ENCODE results near the gene TPH1.
A peak's percentile ranks its signal among the peaks of the same experiment; 100 is the strongest.

TPH1 gene

GRCh38 chr11:18012906-18013781, 32.9 kb downstream of the TPH1 start, which contains the start of gene SERGEF:
Gene SERGEF, minus strand, starts transcription at chr11:18013047. Its CDS starts 37 bp downstream, at chr11:18013010.
- TF ChIP-seq, protein P1, sequence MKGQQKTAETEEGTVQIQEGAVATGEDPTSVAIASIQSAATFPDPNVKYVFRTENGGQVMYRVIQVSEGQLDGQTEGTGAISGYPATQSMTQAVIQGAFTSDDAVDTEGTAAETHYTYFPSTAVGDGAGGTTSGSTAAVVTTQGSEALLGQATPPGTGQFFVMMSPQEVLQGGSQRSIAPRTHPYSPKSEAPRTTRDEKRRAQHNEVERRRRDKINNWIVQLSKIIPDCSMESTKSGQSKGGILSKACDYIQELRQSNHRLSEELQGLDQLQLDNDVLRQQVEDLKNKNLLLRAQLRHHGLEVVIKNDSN (IDR thresholded peaks at IDR 0.05), result peak; percentile 12; the same call in 1 of the 2 replicates
- no peak for TF ChIP-seq TEAD4 (IDR thresholded peaks at IDR 0.05)
- TF ChIP-seq NFIC (IDR thresholded peaks at IDR 0.05), result 0 out of 2 replicates have a peak, but pooled peaks have one; percentile 31
- TF ChIP-seq TCF12 (IDR thresholded peaks at IDR 0.05; ENCODE audit: low read depth), result no peak; the same call in 1 of the 2 replicates
- TF ChIP-seq REST (IDR thresholded peaks at IDR 0.05; ENCODE audit: low read depth), result no peak
- no peak for TF ChIP-seq CREB1 (IDR thresholded peaks at IDR 0.05; ENCODE audit: low read depth)
- TF ChIP-seq FOXM1 (IDR thresholded peaks at IDR 0.05; ENCODE audit: borderline replicate concordance, low read depth), result no peak
- TF ChIP-seq EP300 (IDR thresholded peaks at IDR 0.05; ENCODE audit: borderline replicate concordance), result no peak
- TF ChIP-seq TAF1 (IDR thresholded peaks at IDR 0.05; ENCODE audit: low read depth), result 0 out of 2 replicates have a peak, but pooled peaks have one; percentile 10
- no peak for TF ChIP-seq CEBPB (IDR thresholded peaks at IDR 0.05)
- peak; percentile 93 for TF ChIP-seq MAX (IDR thresholded peaks at IDR 0.05)
- TF ChIP-seq ZBTB7A (IDR thresholded peaks at IDR 0.05; ENCODE audit: low read depth), result peak; percentile 18; the same call in 1 of the 2 replicates
- peak; percentile 67 for TF ChIP-seq EGR1 (IDR thresholded peaks at IDR 0.05)
- no peak for TF ChIP-seq YY1 (IDR thresholded peaks at IDR 0.05; ENCODE audit: low read depth)
- TF ChIP-seq RAD21 (IDR thresholded peaks at IDR 0.05; ENCODE audit: low read depth), result no peak

DNA sequence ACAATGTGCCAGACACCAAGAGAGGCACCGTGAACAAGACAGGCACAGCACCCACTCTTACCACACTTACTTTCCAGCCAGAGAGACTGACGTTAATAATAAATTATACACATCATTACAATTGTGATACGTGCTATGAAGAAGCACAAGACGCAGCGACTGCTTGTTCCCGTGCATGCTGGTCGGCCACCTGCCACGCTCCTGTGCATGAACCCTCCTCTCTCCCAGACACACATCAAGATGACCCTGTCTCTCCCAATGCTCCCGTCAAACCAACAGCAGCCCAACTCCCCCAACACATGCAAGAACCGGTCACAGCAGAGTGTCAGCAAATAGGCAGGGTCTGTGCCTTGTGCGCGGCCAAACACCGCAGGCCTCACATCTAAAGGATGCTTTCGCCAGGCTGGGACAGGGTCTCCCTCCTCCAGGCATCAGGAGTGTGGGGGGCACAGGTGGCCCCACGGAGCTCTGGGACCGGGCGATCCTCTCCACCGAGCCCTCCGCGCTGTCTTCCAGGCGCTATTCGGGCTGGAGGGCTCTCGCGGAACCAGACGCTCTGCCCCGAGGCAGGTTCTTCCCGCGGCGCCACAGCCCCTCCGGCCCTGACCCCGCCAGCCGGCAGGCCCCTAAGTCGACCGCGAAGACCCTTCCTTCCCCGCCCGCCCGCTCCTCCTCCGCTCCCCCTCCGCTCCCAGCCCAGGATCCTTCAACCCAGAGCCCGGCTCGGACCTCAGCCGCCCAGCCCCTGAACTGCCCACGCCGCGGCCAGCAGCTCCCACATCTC, 33.8 kb downstream of the TPH1 start:
- TF ChIP-seq EP300 (IDR thresholded peaks at IDR 0.05; ENCODE audit: borderline replicate concordance) (no peak), TAF1 (IDR thresholded peaks at IDR 0.05; ENCODE audit: low read depth) (peak; percentile 46; the same call in 1 of the 2 replicates), CREB1 (IDR thresholded peaks at IDR 0.05; ENCODE audit: low read depth) (no peak), ZBTB7A (IDR thresholded peaks at IDR 0.05; ENCODE audit: low read depth) (peak; percentile 43), FOXM1 (IDR thresholded peaks at IDR 0.05; ENCODE audit: borderline replicate concordance, low read depth) (no peak), MAX (IDR thresholded peaks at IDR 0.05) (no peak), TCF12 (IDR thresholded peaks at IDR 0.05; ENCODE audit: low read depth) (no peak; the same call in 1 of the 2 replicates)

DNA sequence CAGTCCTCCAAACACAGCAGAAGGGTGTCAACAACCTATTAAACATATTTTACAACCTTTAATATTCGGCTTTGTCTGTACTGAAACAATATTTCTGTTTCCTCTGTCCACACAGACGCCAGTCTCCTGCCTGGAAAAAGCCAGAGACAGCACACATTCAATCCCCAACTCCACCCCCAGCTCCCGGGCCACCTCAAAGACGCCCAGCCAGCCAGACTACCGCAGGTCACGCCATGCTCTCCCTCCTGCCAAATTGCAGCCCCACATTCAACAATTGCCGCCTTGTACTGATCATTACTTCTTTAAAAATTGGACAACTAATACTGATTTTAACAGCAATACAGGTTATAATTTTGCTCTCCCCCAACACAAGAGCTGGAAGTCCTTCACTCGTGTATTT, 34.4 kb downstream of the TPH1 start:
- TF ChIP-seq TAF1 (IDR thresholded peaks at IDR 0.05; ENCODE audit: low read depth) (no peak), NFIC (IDR thresholded peaks at IDR 0.05) (no peak), TEAD4 (IDR thresholded peaks at IDR 0.05) (no peak), TCF12 (IDR thresholded peaks at IDR 0.05; ENCODE audit: low read depth) (no peak), CREB1 (IDR thresholded peaks at IDR 0.05; ENCODE audit: low read depth) (no peak)

DNA sequence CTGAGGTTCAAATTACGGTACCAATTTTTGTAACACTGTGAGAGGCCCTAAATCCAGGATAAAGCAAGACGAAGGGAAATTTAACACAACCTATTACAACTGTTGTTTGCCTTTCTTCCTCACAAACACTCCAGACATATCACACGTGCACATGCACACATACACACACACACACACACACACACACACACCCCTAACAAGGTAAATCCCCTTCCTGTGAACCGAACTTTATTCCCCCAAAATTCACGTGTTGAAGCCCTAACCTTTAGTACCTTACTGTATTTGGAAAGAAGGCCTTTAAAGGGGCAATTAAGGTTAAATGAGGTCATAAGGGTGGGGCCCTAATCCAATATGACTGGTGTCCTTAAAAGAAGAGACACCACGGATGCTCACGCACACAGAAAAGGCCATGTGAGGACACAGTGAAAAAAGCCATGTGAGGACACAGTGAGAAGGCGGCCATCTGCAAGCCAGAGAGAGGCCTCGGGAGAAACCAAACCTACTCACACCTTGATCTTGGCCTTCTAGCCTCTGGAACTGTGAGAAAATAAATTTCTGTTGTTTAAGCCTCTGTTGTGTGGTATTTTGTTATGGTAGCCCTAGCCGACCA, 35.0 kb downstream of the TPH1 start:
- TF ChIP-seq REST (IDR thresholded peaks at IDR 0.05; ENCODE audit: low read depth), result no peak
- TF ChIP-seq CEBPB (IDR thresholded peaks at IDR 0.05), result no peak
- TF ChIP-seq TCF12 (IDR thresholded peaks at IDR 0.05; ENCODE audit: low read depth), result no peak
- TF ChIP-seq, protein P1 (IDR thresholded peaks at IDR 0.05), result no peak

GRCh38 chr11:18010121-18010670, 35.9 kb downstream of the TPH1 start:
- TF ChIP-seq TEAD4 (IDR thresholded peaks at IDR 0.05) (no peak), NFIC (IDR thresholded peaks at IDR 0.05) (no peak), RAD21 (IDR thresholded peaks at IDR 0.05; ENCODE audit: low read depth) (no peak), EGR1 (IDR thresholded peaks at IDR 0.05) (no peak)

Data from Ishikawa (cell line).